SK-N-SH treated with all-trans-retinoic acid at 6 μM for 48 hours (cell line): Measurements from ENCODE around the gene CADM2.
"Not testable (repeated sequence)": the region's sequence is repeated elsewhere in the genome, so short reads cannot be mapped to it uniquely, and the experiment has no call there.

Experiments
- ATAC-seq: fragments of 200-7000 bp; cut with Tn5 transposase; 3 replicates; pipeline ENCODE4 v1.9.1; 2020; ENCODE audit warnings: mild to moderate bottlenecking, moderate library complexity
- ARNTL ChIP-seq: fragments of 450-650 bp; formaldehyde crosslinking; IDR thresholded peaks from 2 replicates; pipeline ENCODE4 v1.5.0; 2020; ENCODE audit warnings: low read depth, mild to moderate bottlenecking, moderate library complexity, borderline replicate concordance
- BACH2 ChIP-seq: fragments of 250-450 bp; sonication (Bioruptor Pico); IDR thresholded peaks from 2 replicates; pipeline ENCODE4 v1.9.0; 2021; ENCODE audit warnings: mild to moderate bottlenecking, borderline replicate concordance
- CREB5 ChIP-seq: fragments of 250-450 bp; sonication (Bioruptor Pico); IDR thresholded peaks from 2 replicates; pipeline ENCODE4 v1.5.1; 2020; ENCODE audit warnings: low read depth, mild to moderate bottlenecking, moderate library complexity
- CSDC2 ChIP-seq: fragments of 250-450 bp; sonication (Bioruptor Pico); IDR thresholded peaks from 2 replicates; pipeline ENCODE4 v1.5.0; 2020; ENCODE audit warnings: mild to moderate bottlenecking, moderate library complexity
- CSRNP3 ChIP-seq: fragments of 250-450 bp; sonication (Bioruptor Pico); IDR thresholded peaks from 2 replicates; pipeline ENCODE4 v1.5.1; 2021; ENCODE audit warnings: mild to moderate bottlenecking, moderate library complexity
- ESRRG ChIP-seq: fragments of 250-450 bp; sonication (Bioruptor Pico); IDR thresholded peaks from 2 replicates; pipeline ENCODE4 v1.6.1; 2021; ENCODE audit warnings: mild to moderate bottlenecking
- ISL1 ChIP-seq: fragments of 250-450 bp; sonication (Bioruptor Pico); IDR thresholded peaks from 2 replicates; pipeline ENCODE4 v2.1.2; 2022; ENCODE audit warnings: mild to moderate bottlenecking, moderate library complexity
- OSR1 ChIP-seq: fragments of 250-450 bp; sonication (Bioruptor Pico); IDR thresholded peaks from 2 replicates; pipeline ENCODE4 v1.8.0; 2022; ENCODE audit warnings: moderate library complexity, mild to moderate bottlenecking, inconsistent platforms
- POU6F1 ChIP-seq: fragments of 250-450 bp; sonication (Bioruptor Pico); IDR thresholded peaks from 2 replicates; pipeline ENCODE4 v1.8.0; 2021; ENCODE audit warnings: low read depth, mild to moderate bottlenecking, moderate library complexity, borderline replicate concordance
- RARB ChIP-seq: fragments of 250-450 bp; sonication (Bioruptor Pico); IDR thresholded peaks from 2 replicates; pipeline ENCODE4 v1.8.0; 2021; ENCODE audit warnings: mild to moderate bottlenecking, moderate library complexity
- SNAI2 ChIP-seq: fragments of 250-450 bp; sonication (Bioruptor Pico); IDR thresholded peaks from 2 replicates; pipeline ENCODE4 v1.5.0; 2020; ENCODE audit warnings: mild to moderate bottlenecking, moderate library complexity
- TCF4 ChIP-seq: fragments of 250-450 bp; sonication (Bioruptor Pico); IDR thresholded peaks from 2 replicates; pipeline ENCODE4 v1.8.0; 2021; ENCODE audit warnings: mild to moderate bottlenecking, moderate library complexity, borderline replicate concordance
- TOX ChIP-seq: fragments of 250-450 bp; sonication (Bioruptor Pico); IDR thresholded peaks from 2 replicates; pipeline ENCODE4 v1.8.0; 2021; ENCODE audit warnings: mild to moderate bottlenecking, moderate library complexity, borderline replicate concordance
- ZC3H10 ChIP-seq: fragments of 250-450 bp; sonication (Bioruptor Pico); IDR thresholded peaks from 2 replicates; pipeline ENCODE4 v1.5.1; 2021; ENCODE audit warnings: mild to moderate bottlenecking, moderate library complexity
- ZFP3 ChIP-seq: fragments of 250-450 bp; sonication (Bioruptor Pico); IDR thresholded peaks from 2 replicates; pipeline ENCODE4 v1.5.0; 2020; ENCODE audit warnings: mild to moderate bottlenecking, moderate library complexity
- ZFP30 ChIP-seq: fragments of 450-650 bp; formaldehyde crosslinking; IDR thresholded peaks from 2 replicates; pipeline ENCODE4 v1.5.0; 2022; ENCODE audit warnings: mild to moderate bottlenecking, moderate library complexity
- ZNF565 ChIP-seq: fragments of 450-650 bp; formaldehyde crosslinking; conservative IDR thresholded peaks from 2 replicates; pipeline ENCODE4 v1.5.0; 2020; ENCODE audit warnings: low read depth, mild to moderate bottlenecking, moderate library complexity
- ZNF70 ChIP-seq: fragments of 450-650 bp; formaldehyde crosslinking; IDR thresholded peaks from 2 replicates; pipeline ENCODE4 v1.5.0; 2020; ENCODE audit warnings: mild to moderate bottlenecking, moderate library complexity
- ZNF8 ChIP-seq: fragments of 450-650 bp; formaldehyde crosslinking; IDR thresholded peaks from 2 replicates; pipeline ENCODE4 v1.5.0; 2020; ENCODE audit warnings: mild to moderate bottlenecking, moderate library complexity

The CADM2 gene

GRCh38 chr3:84958495-84959469 is at the start of gene CADM2:
Gene CADM2 (plus strand): TSS chr3:84958989.
- TF ChIP-seq ZNF565 (CRISPR knock-in tag) (no peak), CSRNP3 (CRISPR knock-in tag) (no peak), ZFP3 (no peak), ZNF8 (CRISPR knock-in tag) (no peak), RARB (CRISPR knock-in tag) (no peak)
- TF ChIP-seq, all 23 proteins: peak for 0

GRCh38 chr3:84918592-84918991 is 40.2 kb upstream of the CADM2 start:
- ATAC-seq: not testable (repeated sequence)

More at GRCh38 chr3:84958495-84959469, at the start of gene CADM2:
- peak; percentile 100 for ATAC-seq

DNA sequence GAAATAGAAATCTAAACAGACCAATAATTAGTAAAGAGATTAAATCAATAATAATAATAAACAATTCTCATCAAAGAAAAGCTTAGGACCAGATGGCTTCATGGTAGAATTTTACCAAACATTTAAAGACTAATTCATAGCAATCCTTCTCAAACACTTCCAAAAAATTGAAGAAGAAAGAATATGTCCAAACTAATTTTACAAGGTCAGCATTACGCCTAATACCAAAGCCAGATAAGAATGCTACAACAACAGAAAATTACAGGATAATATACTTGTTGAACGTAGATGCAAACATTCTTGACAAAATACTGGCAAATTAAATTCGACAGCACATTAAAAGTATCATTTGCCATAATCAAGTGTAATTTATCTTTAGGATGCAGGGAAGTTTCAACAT is 36.1 kb upstream of the CADM2 start:
- no peak for TF ChIP-seq POU6F1
- TF ChIP-seq ZNF8 (CRISPR knock-in tag): no peak
- TF ChIP-seq OSR1 (CRISPR knock-in tag): no peak
- TF ChIP-seq CSRNP3 (CRISPR knock-in tag): no peak
- no peak for TF ChIP-seq CREB5 (CRISPR knock-in tag)
- TF ChIP-seq TCF4 (CRISPR knock-in tag): no peak
- no peak for TF ChIP-seq ZC3H10 (CRISPR knock-in tag)
- TF ChIP-seq ZFP30 (CRISPR knock-in tag): no peak
- no peak for TF ChIP-seq ESRRG
- TF ChIP-seq TOX (CRISPR knock-in tag): no peak
- no peak for TF ChIP-seq ARNTL (CRISPR knock-in tag)
- no peak for TF ChIP-seq SNAI2 (CRISPR knock-in tag)
- no peak for ATAC-seq

DNA sequence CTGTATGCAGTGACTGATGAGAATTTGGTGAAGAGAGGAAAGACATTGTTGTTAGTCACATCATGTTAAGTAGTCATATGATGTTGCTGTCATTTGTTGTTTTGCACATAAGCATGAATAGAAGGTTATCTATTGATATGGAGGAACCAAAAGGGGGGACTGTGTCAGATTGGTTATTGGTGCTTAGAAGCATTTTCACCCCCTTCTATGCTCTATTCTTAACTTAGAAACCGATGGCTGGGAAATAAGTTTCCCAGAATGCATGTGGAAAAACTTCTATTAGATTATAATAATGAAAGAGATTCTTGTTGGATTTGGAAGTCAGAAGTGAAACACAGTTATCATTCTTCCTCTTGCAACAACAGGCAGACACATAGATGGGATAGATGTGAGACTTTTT is 33.2 kb upstream of the CADM2 start:
- no peak for ATAC-seq
- TF ChIP-seq POU6F1 (no peak), TCF4 (CRISPR knock-in tag) (no peak), ZNF70 (no peak), ZNF565 (CRISPR knock-in tag) (no peak), BACH2 (CRISPR knock-in tag) (no peak), CSDC2 (no peak), ISL1 (CRISPR knock-in tag) (no peak)
